ENCODE results near the gene ZNF827. TPM values are rescaled to one million over a fixed set of nuclear protein-coding genes. Genes with fewer than 3 reads are reported as not detected.

ZNF827 gene
- total RNA-seq, 1 experiment from 2014 or later = 9.8 TPM

GRCh38 chr4:145871209-145871608, 67.4 kb downstream of the ZNF827 start:
- H3K27ac ChIP-seq (ENCODE audit: low read length) = no peak overlapping the region
- TF ChIP-seq EZH2phosphoT487 (IDR thresholded peaks at IDR 0.05; ENCODE audit: borderline replicate concordance, low read length) (no peak), CTCF (conservative IDR thresholded peaks at IDR 0.05; ENCODE audit: low read depth, low read length) (no peak), EZH2 (IDR thresholded peaks at IDR 0.05; ENCODE audit: low read length, unreplicated experiment) (no peak)
- CTCF ChIA-PET = no interaction called here
- POLR2A ChIA-PET (ENCODE audit: unreplicated experiment) = no interaction called here
- H3K27me3 ChIP-seq (ENCODE audit: low read length) = no peaks in the 10 kb centered on the region
- no peak overlapping the region for H3K4me3 ChIP-seq (ENCODE audit: low read length)
- intact Hi-C loops (cut with micrococcal nuclease) = no loop called here
- H3K4me2 ChIP-seq (ENCODE audit: low read length) = no peak overlapping the region
- H3K9me3 ChIP-seq (ENCODE audit: low read length) = no peaks in the 10 kb centered on the region
- no peaks in the 10 kb centered on the region for H3K4me1 ChIP-seq (ENCODE audit: insufficient read depth, low read length)
- H4K20me1 ChIP-seq (ENCODE audit: low read length) = no peaks in the 10 kb centered on the region
- no TSS peak for BruUV-seq (replicated peaks)
- DNase-seq = no peak
- H3K79me2 ChIP-seq (ENCODE audit: low read length) = no peaks in the 10 kb centered on the region
- H3K9ac ChIP-seq (ENCODE audit: low read length) = no peak overlapping the region
- no peak overlapping the region for H2AFZ ChIP-seq (ENCODE audit: low read length)
- H3K36me3 ChIP-seq (ENCODE audit: low read depth, low read length) = no peaks in the 10 kb centered on the region
- H3F3A ChIP-seq (ENCODE audit: low read length, unreplicated experiment) = no peaks in the 10 kb centered on the region
- H3K9me2 ChIP-seq (replicated peaks; ENCODE audit: low read length) = no peaks in the 10 kb centered on the region
- no peak for ATAC-seq

- no peaks in the 10 kb centered on the region for H3K36me3 ChIP-seq (ENCODE audit: low read depth, low read length)
- intact Hi-C loops (cut with micrococcal nuclease) = no loop called here
- ChIA-PET CTCF (no interaction called here), POLR2A (ENCODE audit: unreplicated experiment) (no interaction called here)
- no peak for ATAC-seq
- no peaks in the 10 kb centered on the region for H3K9me2 ChIP-seq (replicated peaks; ENCODE audit: low read length)
- H3K4me1 ChIP-seq (ENCODE audit: insufficient read depth, low read length) = no peaks in the 10 kb centered on the region
- H3K79me2 ChIP-seq (ENCODE audit: low read length) = no peaks in the 10 kb centered on the region
- H4K20me1 ChIP-seq (ENCODE audit: low read length) = no peaks in the 10 kb centered on the region
- H3K27ac ChIP-seq (ENCODE audit: low read length) = no peak overlapping the region
- no peak overlapping the region for H3K9ac ChIP-seq (ENCODE audit: low read length)
- no peaks in the 10 kb centered on the region for H3K27me3 ChIP-seq (ENCODE audit: low read length)
- no peak overlapping the region for H2AFZ ChIP-seq (ENCODE audit: low read length)
- H3K9me3 ChIP-seq (ENCODE audit: low read length) = no peaks in the 10 kb centered on the region
- DNase-seq = no peak
- BruUV-seq (replicated peaks) = no TSS peak
- H3K4me3 ChIP-seq (ENCODE audit: low read length) = no peak overlapping the region
- H3K4me2 ChIP-seq (ENCODE audit: low read length) = no peak overlapping the region
- no peak for TF ChIP-seq CTCF (conservative IDR thresholded peaks at IDR 0.05; ENCODE audit: low read depth, low read length)
- no peak for TF ChIP-seq EZH2phosphoT487 (IDR thresholded peaks at IDR 0.05; ENCODE audit: borderline replicate concordance, low read length)
- TF ChIP-seq EZH2 (IDR thresholded peaks at IDR 0.05; ENCODE audit: low read length, unreplicated experiment) = no peak
- no peaks in the 10 kb centered on the region for H3F3A ChIP-seq (ENCODE audit: low read length, unreplicated experiment)
Observed at GRCh38 chr4:145870155-145871020, 68.2 kb downstream of the ZNF827 start.

Data from PC-3 (cell line).